DOHH2 (cell line): ENCODE measurements around the gene NBPF6.
"Not testable (repeated sequence)": the region's sequence is repeated elsewhere in the genome, so short reads cannot be mapped to it uniquely, and the experiment has no call there.

Source experiments
- H3F3A ChIP-seq: fragments of 200-600 bp; sonication (generic), shearing (Covaris generic); 2 replicates; pipeline ENCODE4 v1.6.0; 2016; ENCODE audit warnings: antibody characterized with exemption, mild to moderate bottlenecking; ENCODE audit not compliant: control insufficient read depth, insufficient read depth
- H3K27ac ChIP-seq: fragments of 200-600 bp; sonication (generic); 2 replicates; pipeline ENCODE4 v1.5.1; 2014; ENCODE audit warnings: low read depth, mild to moderate bottlenecking, low read length, moderate library complexity
- H3K27me3 ChIP-seq: fragments of 200-600 bp; sonication (generic); 2 replicates; pipeline ENCODE4 v1.6.1; 2014; ENCODE audit warnings: mild to moderate bottlenecking, low read length, mixed read lengths; ENCODE audit not compliant: control insufficient read depth
- H3K36me3 ChIP-seq: fragments of 200-600 bp; sonication (generic); 2 replicates; pipeline ENCODE4 v1.6.1; 2014; ENCODE audit warnings: mild to moderate bottlenecking, low read length, moderate library complexity, mixed read lengths; ENCODE audit not compliant: control insufficient read depth
- H3K4me1 ChIP-seq: fragments of 200-600 bp; sonication (generic); 2 replicates; pipeline ENCODE4 v1.6.1; 2014; ENCODE audit warnings: mild to moderate bottlenecking, low read length, mixed read lengths; ENCODE audit not compliant: control insufficient read depth
- H3K4me2 ChIP-seq: fragments of 200-600 bp; sonication (generic); 2 replicates; pipeline ENCODE4 v1.6.0; 2014; ENCODE audit warnings: mild to moderate bottlenecking, low read length, moderate library complexity
- H3K4me3 ChIP-seq: fragments of 200-600 bp; sonication (generic); 2 replicates; pipeline ENCODE4 v1.5.1; 2014; ENCODE audit warnings: mild to moderate bottlenecking, low read length, mixed read lengths
- H3K79me2 ChIP-seq: fragments of 200-600 bp; sonication (generic); 2 replicates; pipeline ENCODE4 v1.6.1; 2014; ENCODE audit warnings: mild to moderate bottlenecking, low read length, mixed read lengths; ENCODE audit not compliant: control insufficient read depth
- H3K9me2 ChIP-seq: fragments of 200-600 bp; sonication (generic); replicated peaks from 2 replicates; pipeline ENCODE4 v1.6.1; 2014; ENCODE audit warnings: mild to moderate bottlenecking, low read length, mixed read lengths; ENCODE audit not compliant: control insufficient read depth
- H3K9me3 ChIP-seq: fragments of 200-600 bp; sonication (generic); 2 replicates; pipeline ENCODE4 v1.6.1; 2014; ENCODE audit warnings: antibody characterized with exemption, low read length, mixed read lengths; ENCODE audit not compliant: control insufficient read depth, insufficient read depth
- H4K20me1 ChIP-seq: fragments of 200-600 bp; sonication (generic); 2 replicates; pipeline ENCODE4 v1.6.0; 2014; ENCODE audit warnings: low read depth, mild to moderate bottlenecking, antibody characterized with exemption, low read length, moderate library complexity; ENCODE audit not compliant: control insufficient read depth, insufficient read depth
- EZH2phosphoT487 ChIP-seq: fragments of 200-600 bp; sonication (generic); IDR thresholded peaks from 2 replicates; pipeline ENCODE4 v1.6.1; 2017; ENCODE audit warnings: borderline replicate concordance, mild to moderate bottlenecking, antibody characterized with exemption, low read length, moderate library complexity, mixed read lengths
- TF ChIP-seq, protein P1 (sequence below): fragments of 200-600 bp; sonication (generic); IDR thresholded peaks from one replicate; pipeline ENCODE4 v1.5.1; 2014; ENCODE audit warnings: antibody characterized with exemption, mild to moderate bottlenecking, low read depth, low read length; ENCODE audit not compliant: poor library complexity, severe bottlenecking

NBPF6 gene

DNA sequence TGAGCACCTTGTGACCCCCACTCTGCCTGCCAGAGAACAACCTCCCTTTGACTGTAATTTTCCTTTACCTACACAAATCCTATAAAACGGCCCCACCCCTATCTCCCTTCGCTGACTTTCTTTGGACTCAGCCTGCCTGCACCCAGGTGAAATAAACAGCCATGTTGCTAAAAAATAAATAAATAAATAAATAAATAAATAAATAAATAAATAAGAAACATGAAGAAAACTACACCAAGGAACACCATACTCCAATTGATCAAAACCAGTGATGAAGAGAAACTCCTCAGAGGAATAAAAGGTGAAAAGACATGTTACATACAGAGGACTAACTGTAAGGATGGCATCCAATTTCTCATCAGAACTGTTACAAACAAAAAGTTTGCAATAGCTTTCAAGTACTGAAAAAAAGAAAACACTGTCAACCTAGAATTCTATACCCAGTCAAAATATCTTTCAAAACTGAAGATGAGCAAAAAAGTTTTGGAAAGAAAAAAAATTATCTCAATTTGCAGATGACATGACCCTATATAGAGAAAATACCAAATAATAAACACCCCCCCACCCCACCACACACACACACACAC, 28.4 kb downstream of the NBPF6 start:
- H3K79me2 ChIP-seq: no peaks in the 10 kb centered on the region
- H3K4me1 ChIP-seq: no peaks in the 10 kb centered on the region
- no peaks in the 10 kb centered on the region for H3K27me3 ChIP-seq
- H3F3A ChIP-seq: no peaks in the 10 kb centered on the region
- no peaks in the 10 kb centered on the region for H3K36me3 ChIP-seq
- H3K4me3 ChIP-seq: no peak overlapping the region
- H3K9me3 ChIP-seq: no peaks in the 10 kb centered on the region
- no peak overlapping the region for H3K4me2 ChIP-seq
- no peaks in the 10 kb centered on the region for H4K20me1 ChIP-seq
- TF ChIP-seq, protein P1, sequence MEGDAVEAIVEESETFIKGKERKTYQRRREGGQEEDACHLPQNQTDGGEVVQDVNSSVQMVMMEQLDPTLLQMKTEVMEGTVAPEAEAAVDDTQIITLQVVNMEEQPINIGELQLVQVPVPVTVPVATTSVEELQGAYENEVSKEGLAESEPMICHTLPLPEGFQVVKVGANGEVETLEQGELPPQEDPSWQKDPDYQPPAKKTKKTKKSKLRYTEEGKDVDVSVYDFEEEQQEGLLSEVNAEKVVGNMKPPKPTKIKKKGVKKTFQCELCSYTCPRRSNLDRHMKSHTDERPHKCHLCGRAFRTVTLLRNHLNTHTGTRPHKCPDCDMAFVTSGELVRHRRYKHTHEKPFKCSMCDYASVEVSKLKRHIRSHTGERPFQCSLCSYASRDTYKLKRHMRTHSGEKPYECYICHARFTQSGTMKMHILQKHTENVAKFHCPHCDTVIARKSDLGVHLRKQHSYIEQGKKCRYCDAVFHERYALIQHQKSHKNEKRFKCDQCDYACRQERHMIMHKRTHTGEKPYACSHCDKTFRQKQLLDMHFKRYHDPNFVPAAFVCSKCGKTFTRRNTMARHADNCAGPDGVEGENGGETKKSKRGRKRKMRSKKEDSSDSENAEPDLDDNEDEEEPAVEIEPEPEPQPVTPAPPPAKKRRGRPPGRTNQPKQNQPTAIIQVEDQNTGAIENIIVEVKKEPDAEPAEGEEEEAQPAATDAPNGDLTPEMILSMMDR: no peak
- TF ChIP-seq EZH2phosphoT487: no peak
- no peaks in the 10 kb centered on the region for H3K9me2 ChIP-seq
- H3K27ac ChIP-seq: no peak overlapping the region

DNA sequence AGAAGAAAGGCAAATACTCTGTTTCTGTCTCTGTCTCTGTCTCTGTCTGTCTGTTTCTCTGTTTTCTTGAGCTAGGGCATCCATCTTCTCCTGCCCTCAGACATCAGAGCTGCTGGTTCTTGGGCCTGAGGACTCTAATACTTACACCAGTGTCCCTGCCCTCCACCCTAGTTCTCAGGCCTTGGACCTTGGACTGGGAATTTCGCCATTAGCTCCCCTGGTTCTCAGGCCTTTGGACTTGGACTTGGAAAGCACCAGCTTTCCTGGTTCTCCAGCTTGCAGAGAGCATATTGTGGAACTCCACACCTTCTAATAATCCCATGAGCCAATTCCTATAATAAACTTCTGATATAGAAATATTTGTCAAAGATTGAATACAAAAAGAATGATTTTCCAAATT, 32.6 kb downstream of the NBPF6 start:
- H3K4me3 ChIP-seq: no peak overlapping the region
- H3K9me2 ChIP-seq: no peaks in the 10 kb centered on the region
- H3K36me3 ChIP-seq: no peaks in the 10 kb centered on the region
- no peak overlapping the region for H3K27ac ChIP-seq
- H3K9me3 ChIP-seq: no peaks in the 10 kb centered on the region
- no peak overlapping the region for H3K4me2 ChIP-seq
- H3K79me2 ChIP-seq: no peaks in the 10 kb centered on the region
- TF ChIP-seq, protein P1: no peak
- TF ChIP-seq EZH2phosphoT487: no peak
- H3K4me1 ChIP-seq: no peaks in the 10 kb centered on the region
- H4K20me1 ChIP-seq: no peaks in the 10 kb centered on the region
- H3K27me3 ChIP-seq: no peaks in the 10 kb centered on the region
- H3F3A ChIP-seq: no peaks in the 10 kb centered on the region

DNA sequence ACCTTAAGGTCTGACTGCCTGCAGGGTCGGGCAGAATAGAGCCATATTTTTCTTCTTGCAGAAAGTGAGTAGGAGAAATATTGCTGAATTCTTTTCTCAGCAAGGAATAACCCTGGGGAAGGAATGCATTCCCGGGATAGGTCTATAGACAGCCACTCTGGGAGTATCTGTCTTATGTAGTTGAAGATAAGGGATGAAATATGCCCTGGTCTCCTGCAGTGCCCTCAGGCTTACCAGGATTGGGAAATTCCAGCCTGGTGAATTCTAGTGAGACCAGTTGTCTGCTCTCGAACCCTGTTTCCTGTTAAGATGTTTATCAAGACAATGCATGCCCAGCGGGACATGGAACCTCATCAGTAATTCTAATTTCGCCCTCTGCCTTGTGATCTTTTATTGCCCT, 35.8 kb downstream of the NBPF6 start:
- not testable (repeated sequence) for H3K36me3 ChIP-seq, H3K9me2 ChIP-seq, H3K9me3 ChIP-seq, H3K4me1 ChIP-seq, H3K4me3 ChIP-seq, H3K79me2 ChIP-seq, H3F3A ChIP-seq, H3K27ac ChIP-seq, H4K20me1 ChIP-seq, H3K4me2 ChIP-seq, H3K27me3 ChIP-seq

DNA sequence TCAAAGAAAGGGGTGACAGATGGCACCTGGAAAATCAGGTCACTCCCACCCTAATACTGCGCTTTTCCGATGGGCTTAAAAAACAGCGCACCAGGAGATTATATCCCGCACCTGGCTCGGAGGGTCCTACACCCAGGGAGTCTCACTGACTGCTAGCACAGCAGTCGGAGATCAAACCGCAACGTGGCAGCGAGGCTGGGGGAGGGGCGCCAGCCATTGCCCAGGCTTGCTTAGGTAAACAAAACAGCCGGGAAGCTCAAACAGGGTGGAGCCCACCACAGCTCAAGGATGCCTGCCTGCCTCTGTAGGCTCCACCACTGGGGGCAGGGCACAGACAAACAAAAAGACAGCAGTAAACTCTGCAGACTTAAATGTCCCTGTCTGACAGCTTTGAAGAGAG, 36.6 kb downstream of the NBPF6 start:
- not testable (repeated sequence) for H3K36me3 ChIP-seq, H3F3A ChIP-seq, H3K4me2 ChIP-seq, H3K9me3 ChIP-seq, H3K4me3 ChIP-seq, H4K20me1 ChIP-seq, H3K4me1 ChIP-seq, H3K27me3 ChIP-seq, H3K9me2 ChIP-seq, H3K79me2 ChIP-seq, H3K27ac ChIP-seq

DNA sequence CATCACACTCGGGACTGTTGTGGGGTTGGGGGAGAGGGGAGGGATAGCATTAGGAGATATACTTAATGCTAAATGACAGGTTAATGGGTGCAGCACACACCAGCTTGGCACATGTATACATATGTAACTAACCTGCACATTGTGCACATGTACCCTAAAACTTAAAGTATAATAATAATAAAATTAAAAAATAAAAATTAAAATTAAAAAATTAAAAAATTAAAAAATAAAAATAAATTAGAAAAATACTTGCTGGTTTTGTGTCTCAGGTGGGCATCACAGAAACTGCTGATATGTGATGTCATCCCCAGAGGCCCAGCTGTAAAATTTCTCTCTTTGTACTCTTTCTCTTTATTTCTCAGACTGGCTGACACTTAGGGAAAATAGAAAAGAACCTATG, 44.9 kb downstream of the NBPF6 start:
- not testable (repeated sequence) for H3K9me2 ChIP-seq, H3K4me3 ChIP-seq, H3K36me3 ChIP-seq, H3K4me1 ChIP-seq, H3K27me3 ChIP-seq, H3K9me3 ChIP-seq, H4K20me1 ChIP-seq, H3F3A ChIP-seq, H3K4me2 ChIP-seq, H3K27ac ChIP-seq, H3K79me2 ChIP-seq

DNA sequence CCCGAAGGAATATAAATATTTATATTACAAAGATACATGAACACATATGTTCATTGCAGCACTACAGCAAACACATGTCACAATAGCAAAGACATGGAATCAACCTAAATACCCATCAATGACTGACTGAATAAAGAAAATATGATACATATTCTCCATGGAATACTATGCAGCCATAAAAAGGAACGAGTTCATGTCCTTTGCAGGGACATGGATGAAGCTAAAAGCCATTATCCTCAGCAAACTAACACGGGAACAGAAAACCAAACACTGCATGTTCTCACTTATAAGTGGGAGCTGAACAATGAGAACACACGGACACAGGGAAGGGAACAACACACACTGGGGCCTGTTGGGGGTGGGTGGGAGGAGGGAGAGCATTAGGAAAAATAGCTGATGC, 46.7 kb downstream of the NBPF6 start:
- H3K36me3 ChIP-seq, H3K27ac ChIP-seq, H3K4me2 ChIP-seq, H3K9me3 ChIP-seq, H3K9me2 ChIP-seq, H3F3A ChIP-seq, H3K27me3 ChIP-seq, H3K4me1 ChIP-seq, H4K20me1 ChIP-seq, H3K4me3 ChIP-seq, H3K79me2 ChIP-seq: not testable (repeated sequence)
